K562 (cell line): ENCODE data around the gene TELO2. TPM values are rescaled to one million over a fixed set of nuclear protein-coding genes. Genes with fewer than 3 reads are reported as not detected.

Experiments
- ATAC-seq: fragments of 200-7000 bp; cut with Tn5 transposase; 3 replicates; pipeline ENCODE4 v1.9.1; 2020; ENCODE audit warnings: moderate library complexity
- BruUV-seq: library from RNA; stranded (reverse); fragments of 400-500 nt; replicated peaks from 2 replicates; lab custom pipeline; 2021; lab: Mats Ljungman, UMichigan
- CTCF ChIA-PET: fragments of 300-600 bp; formaldehyde crosslinking; extraction: SDS; loops from one replicate; lab custom pipeline; 2021; ENCODE audit warnings: low intra/inter-chr PET ratio; lab: Yijun Ruan, JAX
- POLR2A ChIA-PET: fragments of 300-600, 350-650 bp; sonication (Branson Sonifier 250); formaldehyde crosslinking; extraction: SDS; loops from one replicate; lab custom pipeline; 2021; ENCODE audit warnings: antibody characterized with exemption, inconsistent platforms; lab: Yijun Ruan, JAX
- DNase-seq, 4 experiments: peaks; one replicate each; pipeline versions ENCODE4 v3.0.0 to v3.0.0-alpha.2; 2011 to 2018; ENCODE audit warnings: low spot score in 3 of 4, mixed read lengths in 3 of 4; ENCODE audit errors: extremely low read depth in 1 of 4
- FAIRE-seq: peaks from 2 replicates; lab custom pipeline; 2011; peaks lifted over from hg19 to GRCh38; lab: Jason Lieb, UNC
- H2AFZ ChIP-seq: 2 replicates; pipeline ENCODE4 v1.6.0; 2011; ENCODE audit warnings: low read depth, low read length, control low read depth, inconsistent platforms
- H3K27ac ChIP-seq: fragments of 200-600 bp; 3 replicates; pipeline ENCODE4 v1.8.0; 2011; ENCODE audit warnings: low read depth, mild to moderate bottlenecking, control low read depth, inconsistent platforms, low read length, moderate library complexity, mixed read lengths; ENCODE audit errors: extremely low read depth
- H3K27me3 ChIP-seq, 2 experiments: fragments of 300-600 bp in 1 of 2; 2 replicates in 1 of 2; 3 replicates in 1 of 2; pipeline versions ENCODE4 v1.6.0 to v1.8.0; 2011; ENCODE audit warnings: inconsistent platforms in 2 of 2, low read length in 2 of 2, mild to moderate bottlenecking in 1 of 2, mixed read lengths in 1 of 2, moderate library complexity in 1 of 2; ENCODE audit not compliant: control insufficient read depth in 2 of 2, insufficient read depth in 2 of 2
- H3K36me3 ChIP-seq: fragments of 300-600 bp; 3 replicates; pipeline ENCODE4 v1.8.0; 2011; ENCODE audit warnings: mild to moderate bottlenecking, low read length, inconsistent platforms; ENCODE audit not compliant: control insufficient read depth, insufficient read depth
- H3K4me1 ChIP-seq, 2 experiments: fragments of 200-600 bp in 1 of 2; replicated peaks in 1 of 2; 2 replicates in 1 of 2; 3 replicates in 1 of 2; pipeline versions ENCODE4 v1.5.1 to v1.8.0; 2011; ENCODE audit warnings: inconsistent platforms in 2 of 2, low read length in 2 of 2, mild to moderate bottlenecking in 1 of 2, mixed read lengths in 1 of 2, moderate library complexity in 1 of 2; ENCODE audit not compliant: control insufficient read depth in 2 of 2, insufficient read depth in 2 of 2
- H3K4me2 ChIP-seq: 2 replicates; pipeline ENCODE4 v1.6.1; 2011; ENCODE audit warnings: low read length, control low read depth, inconsistent platforms, mixed read lengths; ENCODE audit not compliant: insufficient read depth
- H3K4me3 ChIP-seq: fragments of 200-600 bp; sonication (generic), shearing (Covaris generic); 2 replicates; pipeline ENCODE4 v1.5.1; 2016; ENCODE audit warnings: control low read depth, inconsistent platforms
- H3K79me2 ChIP-seq: fragments of 200-600 bp; 3 replicates; pipeline ENCODE4 v1.8.0; 2011; ENCODE audit warnings: low read length, inconsistent platforms; ENCODE audit not compliant: control insufficient read depth, insufficient read depth
- H3K9ac ChIP-seq, 2 experiments: 2 replicates each; pipeline versions ENCODE4 v1.6.0 to v1.6.1; 2011; ENCODE audit warnings: low read depth in 2 of 2, low read length in 2 of 2, control low read depth in 1 of 2, inconsistent platforms in 1 of 2, mild to moderate bottlenecking in 1 of 2, mixed read lengths in 1 of 2; ENCODE audit not compliant: insufficient read depth in 1 of 2
- H3K9me1 ChIP-seq: one replicate; pipeline ENCODE4 v1.6.0; 2011; ENCODE audit warnings: inconsistent platforms, mild to moderate bottlenecking, low read length, moderate library complexity; ENCODE audit not compliant: control insufficient read depth, insufficient read depth
- H3K9me3 ChIP-seq: replicated peaks from 2 replicates; pipeline ENCODE4 v1.5.1; 2011; ENCODE audit warnings: low read depth, low read length, inconsistent platforms; ENCODE audit not compliant: control insufficient read depth, insufficient read depth
- H4K20me1 ChIP-seq: replicated peaks from 2 replicates; pipeline ENCODE4 v1.6.1; 2011; ENCODE audit warnings: low read length, inconsistent platforms, mixed read lengths; ENCODE audit not compliant: control insufficient read depth, insufficient read depth
- CREB1 ChIP-seq, 2 experiments: sonication (generic) in 1 of 2; formaldehyde crosslinking in 1 of 2; IDR thresholded peaks; 2 replicates each; pipeline versions ENCODE4 v1.6.1 to v1.8.0; 2012 to 2022; ENCODE audit warnings: inconsistent platforms in 1 of 2, mild to moderate bottlenecking in 1 of 2, missing genetic modification reagents in 1 of 2, moderate library complexity in 1 of 2
- ELK3 ChIP-seq: fragments of 450-650 bp; formaldehyde crosslinking; IDR thresholded peaks from 2 replicates; pipeline ENCODE4 v1.4.0; 2020; ENCODE audit warnings: mild to moderate bottlenecking
- FUS ChIP-seq: fragments of 200-400 bp; formaldehyde crosslinking; optimal IDR thresholded peaks from 2 replicates; pipeline ENCODE3; 2017; ENCODE audit warnings: low read depth, low read length
- HES1 ChIP-seq: fragments of 450-650 bp; IDR thresholded peaks from 2 replicates; pipeline ENCODE4 v1.6.1; 2016; ENCODE audit warnings: low read depth, mild to moderate bottlenecking, moderate library complexity
- LEF1 ChIP-seq: fragments of 450-650 bp; IDR thresholded peaks from 2 replicates; pipeline ENCODE4 v1.6.1; 2016; ENCODE audit warnings: mild to moderate bottlenecking
- MEF2D ChIP-seq: conservative IDR thresholded peaks from 2 replicates; pipeline ENCODE4 v1.6.1; 2016; ENCODE audit warnings: low read depth, missing genetic modification characterization, missing compliant biosample characterization
- MTA3 ChIP-seq: fragments of 450-650 bp; formaldehyde crosslinking; IDR thresholded peaks from 2 replicates; pipeline ENCODE4 v1.6.1; 2017; ENCODE audit warnings: mild to moderate bottlenecking, borderline replicate concordance
- RBFOX2 ChIP-seq: fragments of 200-400 bp; formaldehyde crosslinking; IDR thresholded peaks from 2 replicates; pipeline ENCODE4 v1.6.1; 2017; ENCODE audit warnings: low read depth, mild to moderate bottlenecking, low read length, moderate library complexity
- SREBF1 ChIP-seq: fragments of 150-350 bp; IDR thresholded peaks from 2 replicates; pipeline ENCODE4 v1.6.1; 2014; ENCODE audit warnings: antibody characterized with exemption, low read depth, low read length, borderline replicate concordance
- ZNF444 ChIP-seq: fragments of 250-450 bp; sonication (Bioruptor Pico); IDR thresholded peaks from 2 replicates; pipeline ENCODE4 v1.4.0; 2020; ENCODE audit warnings: mild to moderate bottlenecking, moderate library complexity
- ZNF780A ChIP-seq: fragments of 250-450 bp; sonication (Bioruptor Pico); IDR thresholded peaks from 2 replicates; pipeline ENCODE4 v1.5.0; 2021; ENCODE audit warnings: mild to moderate bottlenecking
- WGBS: fragments of 100-300 bp; shearing (Covaris generic); methylation state at CpG from one replicate; pipeline ENCODE4 v1.1.6; 2016; ENCODE audit warnings: low coverage, mixed read lengths; ENCODE audit not compliant: insufficient coverage; ENCODE audit errors: missing lambda C conversion rate; 5-methylcytosine and 5-hydroxymethylcytosine counted together
- in situ Hi-C: fragments of 300-500 bp; cut with MboI; formaldehyde crosslinking; loops from 4 replicates; pipeline ENCODE4 v1.15.0; 2018; ENCODE audit warnings: inconsistent platforms, mixed read lengths
- intact Hi-C: fragments of 100-400 bp; cut with micrococcal nuclease; formaldehyde crosslinking; loops from 2 replicates; pipeline ENCODE4 v1.14.2; 2022
- polyA plus RNA-seq, 8 experiments: library from polyadenylated mRNA; depleted of rRNA in 4 of 8; stranded (reverse) in 5 of 8; unstranded in 3 of 8; fragments of >200 nt; fragmentation: Nextera tagmentation in 2 of 8; fragmentation: Illumina TruSeq in 1 of 8; extraction: Ambion mirVana in 2 of 8; extraction: Trizol in 1 of 8; gene quantifications; 2 replicates each; pipeline versions ENCODE4 v1.2.1 to v1.2.3, GENCODE V29; 2011 to 2014; ENCODE audit warnings: inconsistent platforms in 1 of 8, missing spikeins in 1 of 8
- total RNA-seq, 7 experiments: library from RNA; depleted of rRNA in 6 of 7; stranded (reverse); fragments of >200 nt in 6 of 7; fragmentation: Illumina TruSeq in 2 of 7; extraction: Trizol in 2 of 7; gene quantifications; 2 replicates each; pipeline versions ENCODE4 v1.2.1 to v1.2.3, GENCODE V29; 2011 to 2021; ENCODE audit warnings: low replicate concordance in 1 of 7

Gene TELO2
- total and polyA plus RNA-seq, 9 of the 15 experiments (the other 6 are each of a cell fraction or from before 2014, with no cell fraction given): 0.51 to 91.8 (median 14.5) TPM

GRCh38 chr16:1537763-1538289, 44.7 kb downstream of the TELO2 start:
- no TSS peak for BruUV-seq
- peaks cover 0 to 80% of the 10 kb centered on the region in 2 experiments; a peak in 2 of 5 replicates for H3K4me1 ChIP-seq
- WGBS: 31% methylated on average over 21 of the region's 26 CpGs
- intact Hi-C loops: no loop called here
- FAIRE-seq: no peak
- TF ChIP-seq CREB1 (IDR thresholded peaks at IDR 0.05) (no peak), CREB1 (CRISPR knock-in tag; IDR thresholded peaks at IDR 0.05) (no peak), ELK3 (CRISPR knock-in tag) (no peak), SREBF1 (no peak), RBFOX2 (no peak), LEF1 (no peak), ZNF444 (CRISPR knock-in tag) (no peak), ZNF780A (CRISPR knock-in tag) (no peak), HES1 (no peak), FUS (no peak), MTA3 (no peak), MEF2D (tag) (no peak)
- TF ChIP-seq, all 486 proteins: peak for 0
- Histone ChIP-seq H3K79me2 (no peaks in the 10 kb centered on the region), H4K20me1 (0 out of 2 replicates have a peak, but pooled peaks cover 7% of the 10 kb centered on the region), H3K27ac (no peak overlapping the region), H3K9ac (peak overlapping the region in 1 of 2 experiments; percentile 54; a peak in 1 of 4 replicates), H2AFZ (no peak overlapping the region), H3K4me2 (no peak overlapping the region), H3K27me3 (peaks cover 7 to 39% of the 10 kb centered on the region in 2 experiments; a peak in 4 of 5 replicates), H3K9me3 (no peaks in the 10 kb centered on the region), H3K36me3 (no peaks in the 10 kb centered on the region), H3K9me1 (no peaks in the 10 kb centered on the region), H3K4me3 (no peak overlapping the region)
- ChIA-PET POLR2A (no interaction called here), CTCF (no interaction called here)
- in situ Hi-C loops: no loop called here
- ATAC-seq (no peak), DNase-seq (no peak)
